CD4-positive, alpha-beta T cell treated with Interleukin-6 for 4 hours (primary cell): ENCODE measurements around the gene AGBL3.
"Not testable (repeated sequence)": the region's sequence is repeated elsewhere in the genome, so short reads cannot be mapped to it uniquely, and the experiment has no call there.

Source experiments
- DNase-seq: peaks from one replicate; pipeline ENCODE4 v3.0.0-alpha.2; 2020; ENCODE audit warnings: mixed read lengths

AGBL3 gene

DNA sequence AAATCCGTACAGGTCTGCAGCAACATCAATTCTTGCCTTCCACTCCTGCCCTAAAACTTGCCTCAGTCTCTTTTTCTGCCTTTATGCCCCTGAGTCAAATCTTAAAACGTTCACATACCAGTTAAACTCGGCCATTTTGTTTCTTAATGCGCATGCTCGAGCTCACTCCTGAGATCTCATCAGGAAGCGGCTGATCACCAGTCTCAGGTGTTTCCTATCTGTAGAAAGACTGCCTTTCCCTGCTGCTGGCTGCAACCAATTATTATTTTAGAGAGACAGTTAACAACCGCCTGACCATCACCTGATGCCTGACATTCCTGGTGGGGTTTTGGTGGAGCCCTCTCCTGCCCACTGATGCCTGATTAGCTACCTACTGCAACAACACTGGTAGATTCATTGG is 91.3 kb downstream of the AGBL3 start:
- no peak for DNase-seq

DNA sequence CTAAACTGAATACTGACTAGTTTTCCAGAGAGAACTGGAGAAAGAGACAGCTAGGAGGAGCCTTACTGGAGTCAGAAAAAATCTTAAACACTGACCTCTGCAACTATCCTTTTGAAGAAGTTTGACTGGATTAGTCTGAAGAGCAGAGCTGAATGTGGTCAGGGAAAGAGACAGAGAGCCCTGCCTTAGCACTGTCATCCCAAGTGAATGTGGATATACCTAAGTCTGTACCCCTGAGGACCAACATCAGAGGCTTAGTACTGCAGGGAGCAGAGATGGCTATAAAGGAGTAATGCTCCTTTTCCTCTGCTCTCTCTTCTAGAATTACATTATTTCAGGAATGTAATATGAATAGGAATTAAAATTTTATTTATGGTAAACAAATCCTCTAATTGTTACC is 91.7 kb downstream of the AGBL3 start:
- DNase-seq = no peak

DNA sequence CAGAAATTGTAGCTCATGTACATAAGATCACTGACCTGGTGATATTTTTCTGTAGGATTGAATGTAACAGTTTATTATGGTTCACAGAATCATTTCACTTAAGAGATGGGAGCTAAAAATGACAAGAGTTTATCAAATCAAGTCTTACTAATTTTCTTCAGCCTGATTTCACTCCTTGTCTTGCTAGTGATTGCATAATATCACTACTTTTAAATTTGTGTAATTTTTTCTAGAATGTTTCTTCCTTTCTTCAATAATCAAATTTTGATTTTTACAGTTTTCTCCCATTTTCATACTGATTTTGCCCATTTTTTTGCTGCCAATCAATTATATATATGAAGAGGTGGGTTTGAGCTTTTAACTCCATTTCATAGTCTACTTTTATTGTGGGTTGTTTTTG is 92.8 kb downstream of the AGBL3 start:
- DNase-seq = no peak

DNA sequence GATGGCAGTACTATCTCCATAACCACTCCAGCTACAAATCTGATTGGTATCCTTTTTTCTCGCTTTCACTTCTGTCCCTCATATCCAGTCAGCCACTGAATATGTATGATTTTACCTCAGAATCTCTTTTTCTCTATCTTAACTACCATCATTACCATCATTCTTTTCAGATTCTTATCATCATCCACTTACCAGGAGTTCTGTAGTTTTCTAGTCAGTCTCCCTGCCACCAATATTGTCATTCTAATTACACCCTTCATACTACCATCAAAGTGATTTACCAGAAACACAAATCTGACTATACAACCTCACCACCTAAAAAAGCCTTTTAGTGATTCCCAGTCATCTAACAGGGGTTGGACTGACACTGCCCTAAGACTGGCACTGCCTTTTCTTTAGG is 96.7 kb downstream of the AGBL3 start:
- no peak for DNase-seq

DNA sequence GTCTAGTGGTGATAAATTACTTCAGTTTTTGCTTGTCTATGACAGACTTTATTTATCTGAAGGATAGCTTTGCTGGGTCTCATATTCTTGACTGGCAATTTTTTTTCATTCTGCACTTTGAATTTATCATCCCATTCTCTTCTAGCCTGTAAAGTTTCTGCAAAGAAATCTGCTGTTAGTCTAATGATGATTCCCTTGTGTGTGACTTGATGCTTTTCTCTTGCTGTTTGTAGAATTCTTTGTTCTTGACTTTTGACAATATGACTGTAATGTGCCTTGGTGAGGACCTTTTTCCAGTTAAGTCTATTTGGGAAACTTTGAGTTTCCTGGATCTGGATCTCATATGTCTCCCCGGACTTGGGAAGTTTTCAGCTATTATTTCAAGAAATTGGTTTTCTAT is 102.3 kb downstream of the AGBL3 start:
- no peak for DNase-seq

DNA sequence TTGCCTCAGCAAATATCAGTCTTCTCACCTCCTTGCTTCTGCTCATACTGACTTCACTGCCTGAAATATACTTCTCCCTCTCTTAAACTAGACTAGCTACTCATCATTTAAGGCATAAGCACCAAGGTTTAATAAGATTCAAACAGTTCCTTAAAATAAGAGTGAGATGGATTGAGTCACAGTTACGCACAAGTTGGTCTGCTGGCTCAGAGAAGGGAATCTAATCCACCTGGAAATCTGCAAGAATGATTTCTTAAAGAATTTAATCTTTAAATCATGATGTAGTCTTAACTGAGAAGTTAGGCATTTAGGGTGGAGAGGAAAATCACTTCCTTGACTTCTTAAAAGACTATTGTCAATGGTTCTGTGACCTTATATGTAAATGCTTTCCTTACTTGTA is 105.4 kb downstream of the AGBL3 start:
- DNase-seq = no peak

DNA sequence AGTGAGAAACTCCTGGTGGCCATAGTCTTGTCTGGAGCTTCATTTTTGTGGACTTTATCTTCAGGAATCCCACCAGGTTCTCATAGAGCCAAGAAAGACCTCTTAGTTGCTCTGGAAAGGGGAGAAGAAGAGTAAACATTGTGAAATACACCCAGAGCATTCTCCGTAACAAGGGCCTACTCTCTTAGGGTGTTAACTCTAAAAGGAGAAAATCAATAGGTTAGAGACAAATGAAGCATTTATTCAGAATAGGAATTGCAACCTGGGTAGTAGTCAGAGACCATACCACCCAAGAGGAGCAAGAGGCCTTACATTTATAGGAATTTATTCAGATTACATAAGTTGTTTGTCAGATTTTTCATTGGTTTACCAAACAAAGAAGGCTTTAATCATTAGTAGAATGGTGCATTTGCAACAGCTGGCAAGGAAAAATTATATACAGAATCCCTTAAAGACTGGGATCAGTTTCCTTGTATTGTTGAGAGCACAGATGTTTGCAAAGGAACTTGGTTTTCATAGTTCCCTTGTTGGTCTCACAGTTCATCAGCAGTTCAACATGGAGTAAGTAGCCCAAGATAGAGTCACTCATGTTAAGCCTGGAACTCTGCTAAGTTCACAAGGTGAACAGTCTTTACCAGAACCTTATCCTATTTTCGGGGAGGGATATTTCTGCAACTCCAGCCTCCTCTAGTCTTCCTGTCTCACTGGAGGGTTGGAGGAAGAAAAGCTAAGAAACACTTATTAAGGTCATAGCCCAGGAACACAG is 108.3 kb downstream of the AGBL3 start:
- DNase-seq = no peak

DNA sequence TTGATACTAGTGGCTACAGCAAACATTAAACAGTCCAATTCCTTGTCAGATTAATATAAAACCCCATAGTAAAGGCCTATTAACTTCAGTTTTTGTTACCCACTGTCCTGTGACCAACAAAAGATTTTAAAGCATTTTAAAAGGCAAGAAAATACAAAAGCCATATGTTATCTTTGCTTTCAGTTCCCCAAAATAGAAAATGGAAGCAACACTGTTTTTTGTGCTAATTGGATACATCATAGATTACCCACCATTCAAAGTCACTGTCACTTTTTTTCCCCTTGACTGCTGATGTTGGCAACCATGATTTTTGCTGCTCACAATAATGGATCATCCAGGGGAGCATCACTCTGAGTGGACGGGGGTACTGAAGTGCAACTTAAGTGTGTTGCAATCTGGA is 109.1 kb downstream of the AGBL3 start:
- DNase-seq = no peak

DNA sequence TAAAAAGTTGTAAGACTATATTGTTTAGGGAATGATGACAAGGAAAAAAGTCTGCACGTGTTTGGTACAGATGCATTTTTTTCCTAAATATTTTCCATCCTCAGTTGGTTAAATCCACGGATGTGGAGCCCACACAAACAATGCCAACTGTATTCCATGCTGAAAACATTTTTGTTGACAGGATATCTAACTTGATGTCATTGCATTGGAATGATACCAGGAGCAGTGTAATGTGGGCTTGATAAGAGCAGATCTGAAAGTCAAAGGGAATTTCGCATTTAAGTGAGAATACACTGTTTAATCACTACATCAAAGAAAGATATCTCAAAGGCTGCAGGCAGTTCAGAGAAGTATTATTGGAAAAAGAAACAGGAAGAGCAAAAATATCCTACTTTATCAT is 112.1 kb downstream of the AGBL3 start:
- DNase-seq = no peak

DNA sequence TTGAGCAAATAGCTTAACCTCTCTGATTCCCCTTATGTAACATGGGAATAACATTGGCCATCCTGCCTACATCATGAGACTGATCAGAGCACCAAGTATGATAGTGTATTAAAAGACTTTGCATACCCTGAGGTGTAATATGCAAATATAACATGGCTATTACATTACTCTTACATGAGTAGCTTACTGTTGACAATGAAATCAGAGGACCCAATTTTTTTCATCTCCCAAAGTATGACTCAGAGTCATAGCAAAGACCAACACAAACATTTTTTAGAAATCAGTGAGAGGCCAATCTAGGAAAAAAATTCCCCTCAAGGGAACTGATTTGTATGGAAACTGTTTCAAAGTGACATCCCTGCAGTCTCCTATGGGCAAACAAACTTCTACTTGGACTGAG is 114.5 kb downstream of the AGBL3 start:
- DNase-seq = no peak

DNA sequence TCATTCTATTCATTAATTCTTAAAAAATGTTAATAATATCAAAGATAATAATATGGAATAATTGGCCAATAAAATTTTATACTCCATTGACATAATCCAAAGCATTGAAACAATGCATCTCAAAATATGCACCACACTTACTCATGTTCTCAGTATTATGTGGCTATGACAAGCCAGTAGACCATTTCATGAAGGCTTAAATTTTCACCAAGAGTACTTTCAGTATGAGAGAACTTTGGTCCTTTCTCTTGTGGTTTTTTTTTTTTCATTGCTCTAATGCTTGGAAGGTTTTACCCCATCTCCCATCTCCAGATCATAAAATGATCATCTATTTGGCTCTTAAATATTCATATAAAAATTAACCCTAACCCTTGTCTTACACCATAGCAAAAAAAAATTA is 116.1 kb downstream of the AGBL3 start:
- DNase-seq = no peak

DNA sequence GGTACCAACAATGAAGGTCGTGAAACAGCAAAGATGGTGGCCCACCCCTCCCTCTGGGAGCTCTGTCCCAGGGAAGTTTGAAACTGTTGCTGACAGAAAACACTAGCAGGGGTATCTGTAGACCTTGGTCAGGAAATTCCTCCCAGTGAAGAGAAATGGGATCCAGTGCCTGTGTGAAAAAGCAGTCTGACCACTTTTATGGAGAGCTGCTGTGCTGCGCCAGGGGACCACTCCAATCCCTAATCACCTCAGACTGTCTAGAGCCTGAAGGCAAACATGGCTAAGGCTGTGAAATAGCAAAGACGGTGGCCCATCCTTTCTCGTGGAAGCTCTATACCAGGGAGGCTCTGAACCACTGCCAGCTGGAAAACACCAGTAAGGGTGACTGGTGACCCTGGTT is 123.3 kb downstream of the AGBL3 start:
- DNase-seq = no peak

DNA sequence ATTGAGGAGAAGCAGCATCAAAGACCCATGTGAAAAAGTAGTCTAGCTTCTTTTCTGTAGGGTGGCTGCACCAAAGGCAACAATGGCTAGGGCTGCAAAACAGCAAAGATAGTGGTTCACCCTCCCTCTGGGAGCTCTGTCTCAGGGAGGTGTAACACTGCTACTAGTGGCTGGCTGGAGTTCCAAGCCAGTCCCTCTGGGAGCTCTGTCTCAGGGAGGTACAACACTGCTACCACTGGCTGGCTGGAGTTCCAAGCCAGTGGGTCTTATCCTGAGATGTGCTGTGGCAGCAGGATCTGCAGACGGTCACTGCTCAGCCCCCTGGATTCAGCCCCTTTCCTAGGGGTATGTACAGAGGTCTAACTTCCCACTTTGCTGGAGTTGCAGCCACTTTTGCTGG is 123.7 kb downstream of the AGBL3 start:
- DNase-seq = no peak

DNA sequence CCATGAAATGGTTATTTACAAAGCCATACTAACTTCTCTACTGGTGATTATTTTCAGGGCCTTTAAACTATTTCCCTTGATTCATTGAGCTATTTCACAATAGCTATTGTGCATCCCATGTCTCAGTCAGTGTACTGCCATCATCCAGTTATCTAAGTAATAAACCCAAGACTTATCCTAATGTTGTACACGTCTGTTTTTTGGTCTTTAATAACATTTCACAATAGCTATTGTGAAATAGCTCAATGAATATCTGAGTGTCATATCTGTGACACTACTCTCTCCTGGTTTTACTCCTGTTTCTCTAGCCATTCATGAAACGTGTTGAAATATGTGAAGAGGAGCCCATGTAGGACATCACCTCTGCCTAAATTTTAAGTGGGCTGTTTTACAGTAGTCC is 125.1 kb downstream of the AGBL3 start:
- DNase-seq = no peak

DNA sequence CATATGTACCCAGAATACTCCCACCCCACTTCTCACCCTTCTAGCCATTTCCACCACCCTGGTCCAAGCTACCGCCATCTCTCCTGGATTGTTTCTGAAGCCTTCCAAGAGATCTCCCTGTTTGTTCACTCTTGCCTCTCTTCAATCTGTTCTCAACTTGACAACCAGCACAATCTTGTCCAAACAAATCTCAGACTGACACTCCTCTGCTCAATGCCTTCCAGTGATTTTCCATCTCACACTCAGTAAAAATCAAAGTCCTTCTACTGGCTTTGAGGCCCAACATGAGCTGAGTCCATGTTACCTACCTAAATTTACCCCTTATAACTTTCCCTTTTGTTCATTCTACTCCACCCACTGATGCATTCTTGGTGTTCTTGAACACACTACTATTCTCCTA is 128.3 kb downstream of the AGBL3 start:
- DNase-seq = no peak

DNA sequence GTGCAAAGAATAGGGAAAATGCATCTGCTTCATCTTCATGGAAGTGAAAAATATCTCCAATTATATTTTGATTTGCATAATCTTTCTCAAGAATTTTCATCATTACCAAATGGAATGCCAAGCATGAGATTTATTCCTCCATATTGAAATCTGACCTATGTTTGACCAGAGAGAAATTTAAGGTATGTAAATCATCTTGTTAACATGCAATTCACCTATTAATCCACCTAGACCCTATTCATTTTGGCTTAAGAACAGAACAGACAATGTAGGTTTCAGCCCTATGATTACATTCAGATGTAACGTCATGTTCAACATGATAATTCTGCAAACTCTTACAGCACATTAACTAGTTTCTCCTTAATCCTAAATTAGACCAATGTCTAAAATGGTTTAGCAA is 130.8 kb downstream of the AGBL3 start:
- DNase-seq = no peak

DNA sequence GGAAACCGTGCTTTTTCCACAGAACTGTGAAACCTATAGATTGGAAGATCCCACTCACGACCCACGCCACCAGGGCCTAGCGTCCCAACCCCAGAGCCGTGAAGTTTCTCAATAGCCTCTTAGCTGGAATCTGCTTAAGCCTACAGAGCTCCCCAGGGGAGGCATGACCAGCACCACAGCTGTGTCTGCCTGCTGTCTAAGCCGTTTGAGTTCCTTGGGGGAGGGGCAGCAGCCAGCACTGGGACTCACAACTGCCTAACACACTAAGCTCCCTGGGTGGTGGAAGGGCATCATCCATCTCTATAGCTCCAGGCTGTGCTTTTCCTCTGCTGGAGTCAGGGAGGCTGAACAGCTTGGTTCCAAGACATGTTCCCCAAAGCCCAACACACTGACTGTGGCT is 135.6 kb downstream of the AGBL3 start:
- DNase-seq = no peak

DNA sequence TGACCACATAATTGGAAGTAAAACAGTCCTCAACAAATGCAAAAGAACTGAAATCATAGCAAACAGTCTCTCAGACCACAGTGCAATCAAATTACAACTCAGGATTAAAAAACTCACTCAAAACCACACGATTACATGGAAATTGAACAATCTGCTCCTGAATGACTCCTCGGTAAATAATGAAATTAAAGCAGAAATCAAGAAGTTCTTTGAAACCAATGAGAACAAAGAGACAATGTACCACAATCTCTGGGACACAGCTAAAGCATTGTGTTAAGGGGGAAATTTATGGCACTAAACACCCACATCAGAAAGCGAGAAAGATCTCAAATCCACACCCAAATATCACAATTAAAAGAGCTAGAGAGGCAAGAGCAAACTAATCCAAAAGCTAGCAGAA is 138.3 kb downstream of the AGBL3 start:
- DNase-seq = not testable (repeated sequence)

DNA sequence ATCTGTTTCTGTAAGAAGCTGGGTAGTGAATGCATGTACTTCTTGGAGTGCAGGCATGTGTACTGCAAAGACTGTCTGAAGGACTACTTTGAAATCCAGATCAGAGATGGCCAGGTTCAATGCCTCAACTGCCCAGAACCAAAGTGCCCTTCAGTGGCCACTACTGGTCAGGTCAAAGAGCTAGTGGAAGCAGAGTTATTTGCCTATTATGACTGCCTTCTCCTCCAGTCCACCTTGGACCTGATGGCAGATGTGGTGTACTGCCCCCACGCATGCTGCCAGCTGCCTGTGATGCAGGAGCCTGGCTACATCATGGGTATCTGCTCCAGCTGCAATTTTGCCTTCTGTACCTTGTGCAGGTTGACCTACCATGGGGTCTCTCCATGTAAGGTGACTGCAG is 142.6 kb downstream of the AGBL3 start:
- no peak for DNase-seq

DNA sequence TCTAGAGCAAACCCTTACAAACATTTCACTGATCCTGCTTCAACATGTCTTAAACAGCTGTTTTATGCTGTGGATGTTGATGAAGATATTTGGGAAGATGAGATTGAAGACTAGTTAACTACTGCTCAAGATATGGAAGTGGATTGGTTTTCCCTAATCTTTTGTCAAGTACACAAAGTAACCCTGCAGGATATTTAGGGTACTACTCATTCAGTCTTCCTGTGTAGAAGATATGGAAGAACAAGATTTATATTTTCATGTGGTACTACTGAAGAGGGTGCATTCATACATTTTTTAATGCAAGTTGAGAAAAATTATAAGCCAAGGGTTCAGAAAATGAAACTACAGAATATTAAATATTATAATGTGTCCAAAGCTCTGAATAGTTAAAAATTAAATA is 143.3 kb downstream of the AGBL3 start:
- no peak for DNase-seq

DNA sequence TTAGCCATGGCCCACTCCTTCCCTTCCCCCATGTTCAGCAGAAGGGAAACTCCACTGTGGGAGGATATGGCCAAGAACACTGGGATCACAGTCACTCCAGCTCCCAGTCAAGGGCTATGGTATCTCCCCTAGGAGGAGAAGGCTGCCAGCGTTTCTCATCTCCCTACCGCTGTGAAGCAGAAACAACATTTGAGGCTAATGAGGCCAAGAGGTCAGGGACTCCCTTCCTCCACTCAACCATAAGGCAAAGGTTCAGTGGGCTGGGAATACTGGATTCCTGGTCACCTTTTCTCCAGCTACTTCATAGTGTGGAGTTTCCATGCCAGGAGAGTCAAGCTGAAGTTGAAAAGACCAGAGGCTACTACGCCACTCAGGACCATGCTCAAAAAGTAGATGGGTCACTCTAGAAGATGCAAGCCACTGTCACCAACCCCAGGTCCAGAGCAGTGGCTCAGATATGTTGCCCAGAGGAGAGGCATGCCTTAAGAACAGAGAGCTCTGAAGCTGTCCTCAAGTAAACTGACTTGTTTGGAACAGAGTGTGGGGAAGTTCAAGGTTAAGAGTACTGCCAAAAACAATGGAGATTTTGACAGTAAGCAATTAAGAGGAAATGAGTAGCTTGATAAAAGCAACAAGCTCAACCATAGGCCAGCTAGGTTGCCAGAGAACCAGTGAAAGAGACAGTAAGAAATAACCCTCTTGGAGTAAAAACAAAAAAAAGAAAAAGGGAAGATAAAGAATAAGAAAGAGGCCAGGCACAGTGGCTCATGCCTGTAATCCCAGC is 157.8 kb downstream of the AGBL3 start:
- no peak for DNase-seq

DNA sequence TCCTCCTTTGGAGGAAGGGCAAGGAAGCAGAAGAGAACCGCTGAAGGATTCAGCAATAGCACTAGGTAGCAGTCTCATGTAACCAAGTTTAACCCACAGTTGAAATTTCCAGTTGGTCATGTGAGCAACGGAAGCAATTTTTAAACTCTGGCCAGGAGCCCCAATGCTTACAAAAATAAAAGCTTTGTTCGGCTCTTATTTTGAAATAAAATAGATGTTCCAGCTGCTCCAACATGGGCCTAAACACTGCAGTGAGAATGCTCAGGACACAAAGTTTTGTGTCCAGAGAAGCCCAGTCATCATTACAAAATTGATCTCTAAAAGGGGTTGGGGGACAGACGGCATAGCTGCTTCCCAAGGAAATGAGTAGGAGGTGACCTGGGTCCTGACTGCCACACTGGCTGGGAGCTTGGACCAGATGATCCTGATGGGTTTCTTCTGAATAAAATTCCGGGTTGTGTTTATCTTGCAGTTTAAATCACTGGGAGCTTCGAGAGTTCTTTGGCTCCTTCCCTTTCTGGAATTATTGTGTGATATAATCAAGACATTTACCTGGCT is 161.1 kb downstream of the AGBL3 start:
- no peak for DNase-seq

DNA sequence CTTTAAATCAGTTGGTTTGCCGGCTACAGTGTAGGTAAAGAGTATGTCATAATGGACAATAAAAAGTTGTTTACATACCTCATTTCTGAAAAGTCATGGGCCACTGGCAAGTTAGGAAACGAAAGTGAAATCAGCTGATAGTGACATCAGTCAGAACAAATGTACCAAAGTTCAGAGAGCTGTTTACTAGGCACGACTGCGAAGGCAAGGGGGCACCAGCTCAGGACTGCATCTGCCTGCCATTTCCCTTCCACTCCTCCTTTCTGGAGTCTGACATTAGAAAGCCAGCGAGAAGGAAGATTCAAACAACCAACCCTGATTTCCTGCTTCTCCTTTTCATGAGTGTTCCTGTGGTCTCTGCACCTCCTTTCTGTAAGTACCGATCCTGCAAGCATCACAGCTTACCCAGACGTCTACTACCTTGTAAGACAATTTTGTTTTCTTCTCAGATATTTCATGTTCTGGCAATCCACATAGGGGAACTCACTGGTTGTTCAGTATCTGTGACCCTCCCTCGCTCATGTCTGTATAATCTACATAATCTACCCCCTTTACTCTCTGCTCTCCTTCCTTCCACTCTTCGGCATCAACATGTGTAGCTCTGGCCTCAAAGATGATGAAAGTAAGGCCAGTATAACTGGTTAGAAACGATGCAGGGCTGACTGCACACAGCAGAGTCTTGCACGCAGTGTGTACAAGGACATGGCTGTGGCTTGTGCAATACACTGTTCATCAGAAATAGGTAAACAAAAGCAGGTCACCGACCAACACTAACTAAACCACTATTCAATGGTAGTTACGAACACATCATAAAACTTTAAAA is 161.8 kb downstream of the AGBL3 start, which contains the start of gene TMEM140:
TSS of gene TMEM140 (plus strand) at position 174 of the 823 bp plus-strand sequence. CDS start 16,370 bp downstream, outside the sequence.
- peak; percentile 70 for DNase-seq
